GM12864 (cell line): ENCODE measurements around the gene CFAP251.
"Not testable (repeated sequence)": the region's sequence is repeated elsewhere in the genome, so short reads cannot be mapped to it uniquely, and the experiment has no call there.

Experiments
- DNase-seq: peaks from one replicate; pipeline ENCODE4 v3.0.0-alpha.2; 2011; ENCODE audit warnings: low read depth
- H3K4me3 ChIP-seq: 2 replicates; pipeline ENCODE4 v1.5.1; 2011; ENCODE audit warnings: mild to moderate bottlenecking, low read depth, low read length, control low read depth
- TF ChIP-seq, protein P1 (sequence below): IDR thresholded peaks from 2 replicates; pipeline ENCODE4 v1.5.1; 2011; ENCODE audit warnings: low read depth, mild to moderate bottlenecking, moderate library complexity, low read length, control low read depth, inconsistent platforms; ENCODE audit errors: missing control alignments

Gene CFAP251

DNA sequence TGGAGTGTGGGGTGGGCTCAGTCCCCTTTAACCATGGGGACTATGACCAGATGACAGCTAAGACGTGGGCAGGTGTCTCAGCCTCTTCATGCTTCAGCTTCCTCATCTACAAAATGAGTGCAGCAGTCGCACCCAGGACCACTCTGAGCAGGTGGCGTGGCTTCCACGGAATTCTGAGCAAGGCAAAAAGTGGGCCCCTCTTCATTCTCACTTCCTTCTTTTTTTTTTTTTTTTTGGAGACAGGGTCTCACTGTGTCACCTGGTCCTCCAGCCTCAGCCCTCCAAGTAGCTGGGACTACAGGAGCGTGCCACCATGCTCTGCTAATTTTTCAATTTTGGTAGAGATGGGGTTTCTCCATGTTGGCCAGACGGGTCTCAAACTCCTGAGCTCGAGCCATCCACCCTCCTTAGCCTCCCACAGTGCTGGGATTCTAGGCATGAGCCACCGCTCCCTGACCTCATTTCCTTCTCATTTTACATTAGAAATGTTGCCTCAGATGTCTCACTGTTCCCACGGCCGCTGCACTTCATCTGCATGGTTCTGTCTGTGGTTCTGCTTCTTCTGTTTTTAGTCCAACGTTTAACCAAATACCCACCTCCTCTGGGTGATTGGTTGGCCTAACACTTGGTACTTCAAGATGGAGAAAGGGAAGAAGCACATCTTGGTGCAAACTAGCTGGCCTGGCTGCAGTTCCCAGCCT, 61.9 kb downstream of the CFAP251 start:
- TF ChIP-seq, protein P1, sequence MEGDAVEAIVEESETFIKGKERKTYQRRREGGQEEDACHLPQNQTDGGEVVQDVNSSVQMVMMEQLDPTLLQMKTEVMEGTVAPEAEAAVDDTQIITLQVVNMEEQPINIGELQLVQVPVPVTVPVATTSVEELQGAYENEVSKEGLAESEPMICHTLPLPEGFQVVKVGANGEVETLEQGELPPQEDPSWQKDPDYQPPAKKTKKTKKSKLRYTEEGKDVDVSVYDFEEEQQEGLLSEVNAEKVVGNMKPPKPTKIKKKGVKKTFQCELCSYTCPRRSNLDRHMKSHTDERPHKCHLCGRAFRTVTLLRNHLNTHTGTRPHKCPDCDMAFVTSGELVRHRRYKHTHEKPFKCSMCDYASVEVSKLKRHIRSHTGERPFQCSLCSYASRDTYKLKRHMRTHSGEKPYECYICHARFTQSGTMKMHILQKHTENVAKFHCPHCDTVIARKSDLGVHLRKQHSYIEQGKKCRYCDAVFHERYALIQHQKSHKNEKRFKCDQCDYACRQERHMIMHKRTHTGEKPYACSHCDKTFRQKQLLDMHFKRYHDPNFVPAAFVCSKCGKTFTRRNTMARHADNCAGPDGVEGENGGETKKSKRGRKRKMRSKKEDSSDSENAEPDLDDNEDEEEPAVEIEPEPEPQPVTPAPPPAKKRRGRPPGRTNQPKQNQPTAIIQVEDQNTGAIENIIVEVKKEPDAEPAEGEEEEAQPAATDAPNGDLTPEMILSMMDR = no peak
- no peak overlapping the region for H3K4me3 ChIP-seq
- no peak for DNase-seq

DNA sequence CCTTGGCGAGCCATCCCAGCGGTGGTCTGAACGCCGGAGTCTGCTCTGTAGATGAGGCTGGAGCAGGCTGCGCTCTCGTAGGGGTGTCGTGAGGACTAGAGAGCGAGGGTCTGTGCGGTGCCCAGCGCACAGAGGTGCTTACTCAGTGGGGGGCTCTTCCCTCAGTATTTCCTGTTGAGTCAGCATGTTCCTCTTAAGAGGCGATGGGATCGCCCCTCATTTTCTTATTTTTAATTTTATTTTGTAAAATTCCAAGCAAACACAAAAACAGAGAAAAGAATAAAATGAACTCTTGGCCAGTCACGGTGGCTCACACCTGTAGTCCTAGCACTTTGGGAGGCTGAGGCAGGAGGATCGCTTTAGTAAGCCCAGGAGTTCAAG, 62.5 kb downstream of the CFAP251 start:
- no peak overlapping the region for H3K4me3 ChIP-seq
- TF ChIP-seq, protein P1 = no peak
- DNase-seq = no peak

DNA sequence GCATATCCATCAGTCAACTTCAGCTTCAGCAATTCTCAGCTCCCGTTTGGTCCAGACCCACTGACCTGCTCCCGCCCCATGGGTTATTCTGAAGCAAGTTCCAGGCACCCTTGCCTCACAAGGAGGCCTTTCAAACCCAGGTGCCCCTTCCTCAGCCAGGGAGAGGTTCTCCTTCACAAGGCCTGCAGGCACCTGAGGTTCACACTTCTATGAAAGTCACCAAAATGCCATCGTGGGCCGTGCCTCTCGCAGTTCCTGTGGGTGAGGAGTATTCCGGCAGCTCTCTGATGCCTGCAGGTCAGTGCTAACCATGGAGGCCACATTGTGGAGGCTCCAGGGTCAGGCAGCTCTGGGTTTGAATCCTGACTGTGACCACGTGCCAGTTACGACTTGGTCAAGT, 63.1 kb downstream of the CFAP251 start:
- no peak overlapping the region for H3K4me3 ChIP-seq
- TF ChIP-seq, protein P1 = no peak
- DNase-seq = no peak

DNA sequence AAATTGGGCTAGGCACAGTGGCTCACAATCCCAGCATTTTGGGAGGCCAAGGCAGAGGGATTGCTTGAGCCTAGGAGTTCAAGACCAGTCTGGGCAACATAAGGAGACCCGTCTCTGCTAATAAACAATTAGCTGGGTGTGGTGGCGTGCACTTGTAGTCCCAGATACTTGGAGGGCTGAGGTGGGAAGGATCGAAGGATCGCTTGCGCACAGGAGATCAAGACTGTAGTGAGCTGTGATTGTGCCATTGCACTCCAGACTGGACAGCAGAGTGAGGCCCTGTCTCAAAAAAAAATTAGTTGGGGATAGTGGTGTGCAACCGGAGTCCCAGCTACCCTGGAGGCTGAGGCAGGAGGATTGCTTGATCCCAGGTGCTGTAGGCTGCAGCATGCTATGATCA, 64.6 kb downstream of the CFAP251 start:
- no peak for DNase-seq
- no peak overlapping the region for H3K4me3 ChIP-seq
- TF ChIP-seq, protein P1 = no peak

DNA sequence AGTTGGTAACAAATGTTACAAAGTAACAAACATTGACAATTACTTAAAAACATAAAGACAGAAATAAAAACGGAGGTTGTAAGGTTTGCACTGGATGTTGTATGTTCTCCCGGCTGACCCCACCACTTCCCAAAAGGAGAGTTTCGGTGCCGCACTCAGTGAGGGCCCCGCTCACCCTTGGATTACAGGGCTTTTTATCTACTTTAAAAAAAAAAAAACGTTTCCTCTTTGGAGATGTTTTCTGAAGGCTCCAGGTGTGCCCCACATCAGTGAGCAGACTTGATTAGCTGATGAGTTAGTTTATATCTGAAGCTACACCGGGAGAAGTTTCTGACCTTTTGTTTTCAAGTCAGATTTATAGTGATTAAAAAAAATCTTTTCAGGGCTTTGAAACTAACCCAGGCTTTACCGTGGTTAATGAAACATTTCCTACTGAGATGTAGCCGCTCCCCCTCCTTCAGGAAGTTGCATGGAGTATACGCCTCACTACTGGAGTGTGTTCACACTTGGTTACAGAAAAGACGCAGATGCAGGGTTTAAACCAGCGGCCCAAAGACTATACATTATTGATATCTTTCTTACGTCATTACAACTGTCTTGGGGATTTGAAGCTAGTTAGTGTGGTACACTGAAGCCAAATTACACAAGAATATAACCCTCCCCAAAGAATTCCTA, 65.3 kb downstream of the CFAP251 start:
- no peak for DNase-seq
- H3K4me3 ChIP-seq = no peak overlapping the region
- TF ChIP-seq, protein P1 = no peak

DNA sequence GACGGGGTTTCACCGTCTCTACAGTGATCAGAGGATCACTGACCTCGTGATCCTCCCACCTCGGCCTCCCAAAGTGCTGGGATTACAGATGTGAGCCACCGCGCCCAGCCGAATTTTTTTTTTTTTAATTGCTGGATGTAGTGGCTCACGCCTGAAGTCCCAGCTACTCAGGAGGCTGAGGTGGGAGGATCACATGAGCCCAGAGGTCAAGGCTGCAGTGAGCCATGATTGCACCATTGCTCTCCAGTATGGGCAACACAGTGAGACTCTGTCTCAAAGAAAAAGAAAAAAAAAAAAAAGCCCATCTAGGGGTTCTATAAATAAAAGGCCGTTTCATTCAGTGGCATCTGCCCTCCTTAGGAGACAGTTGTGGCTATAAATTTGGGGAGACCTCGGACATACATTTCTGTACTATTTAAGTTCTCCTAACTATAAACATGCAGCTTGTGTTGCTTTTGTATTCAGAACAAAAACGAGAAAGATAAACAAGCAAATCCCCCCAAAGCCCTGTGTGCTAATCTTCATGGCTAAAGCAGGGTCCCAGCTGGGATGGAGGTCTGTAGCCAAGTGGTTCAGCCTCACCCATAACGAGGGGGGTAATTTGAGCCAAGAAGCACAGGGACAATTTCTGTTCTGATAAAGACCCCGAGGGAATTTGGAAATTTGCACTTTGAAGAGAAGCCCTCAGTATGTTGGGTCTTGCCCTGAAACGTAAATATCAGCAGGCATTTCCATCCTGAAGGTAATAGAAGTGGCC, 68.3 kb downstream of the CFAP251 start:
- DNase-seq = no peak
- TF ChIP-seq, protein P1 = no peak
- no peak overlapping the region for H3K4me3 ChIP-seq

DNA sequence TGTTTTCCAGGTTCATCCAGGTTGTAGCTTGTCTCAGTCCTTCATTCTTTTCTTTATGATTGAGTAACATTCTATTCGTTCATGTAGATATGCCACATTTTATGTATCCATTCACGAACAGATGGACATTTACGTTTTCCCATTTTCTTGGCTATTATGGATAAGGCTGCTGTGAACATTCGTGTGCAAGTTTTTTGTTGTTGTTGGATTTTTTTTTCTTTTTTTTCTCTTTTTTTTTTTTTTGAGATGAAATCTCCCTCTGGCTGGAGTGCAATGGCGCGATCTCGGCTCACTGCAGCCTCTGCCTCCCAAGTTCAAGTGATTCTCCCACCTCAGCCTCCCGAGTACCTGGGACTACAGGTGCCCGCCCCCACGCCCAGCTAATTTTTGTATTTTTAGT, 70.1 kb downstream of the CFAP251 start:
- not testable (repeated sequence) for H3K4me3 ChIP-seq, DNase-seq
